ENCODE results near the gene THADA.

GRCh38 chr2:43306197-43306596, 289.6 kb downstream of the THADA start:
- TF ChIP-seq EZH2phosphoT487 (IDR thresholded peaks at IDR 0.05; ENCODE audit: borderline replicate concordance, low read depth, low read length) (no peak), CTCF (conservative IDR thresholded peaks at IDR 0.05; ENCODE audit: low read length) (no peak)

All from OCI-LY7 (cell line).